ENCODE data around the gene CR1L. TPM values are rescaled to one million over a fixed set of nuclear protein-coding genes. Genes with fewer than 3 reads are reported as not detected.

CR1L gene
- total and polyA plus RNA-seq, 2 experiments from 2014 or later = 5.8 to 21.4 TPM

GRCh38 chr1:207713529-207713928 lies 68.6 kb downstream of the CR1L start:
- Mint-ChIP-seq H3K36me3 (ENCODE audit: low read depth) (peaks cover 16% of the 10 kb centered on the region), H3K4me1 (no peaks in the 10 kb centered on the region), H3K27ac (no peak overlapping the region), H3K4me3 (no peak overlapping the region), H3K27me3 (ENCODE audit: insufficient read depth, low read depth, poor library complexity) (peaks cover 3% of the 10 kb centered on the region), H3K9me3 (peaks cover 16% of the 10 kb centered on the region)
- no peak overlapping the region for H3K4me3 ChIP-seq
- no peaks in the 10 kb centered on the region for H4K20me1 ChIP-seq (replicated peaks; ENCODE audit: insufficient read depth)
- no peaks in the 10 kb centered on the region for H3K79me2 ChIP-seq (replicated peaks; ENCODE audit: insufficient read depth)
- no peaks in the 10 kb centered on the region for H3K9me2 ChIP-seq (ENCODE audit: insufficient read depth)
- no peak overlapping the region for H2AFZ ChIP-seq
- no peaks in the 10 kb centered on the region for H3K27me3 ChIP-seq (ENCODE audit: insufficient read depth)
- no peaks in the 10 kb centered on the region for H3K36me3 ChIP-seq (ENCODE audit: insufficient read depth)
- H3F3A ChIP-seq (replicated peaks; ENCODE audit: low read depth) = no peaks in the 10 kb centered on the region
- no peaks in the 10 kb centered on the region for H3K4me1 ChIP-seq (ENCODE audit: insufficient read depth)
- TF ChIP-seq STAT1 (IDR thresholded peaks at IDR 0.05; ENCODE audit: unreplicated experiment) (no peak), ZNF114 (CRISPR knock-in tag; IDR thresholded peaks at IDR 0.05) (no peak), EZH2 (IDR thresholded peaks at IDR 0.05; ENCODE audit: low read depth, unreplicated experiment) (no peak), CTCF (conservative IDR thresholded peaks at IDR 0.05; ENCODE audit: low read depth in 2 of 2) (peak; percentile 8 to 30; a peak in 2 of 4 replicates)
- no peak overlapping the region for H3K4me2 ChIP-seq
- no peak overlapping the region for H3K27ac ChIP-seq (ENCODE audit: low read depth)
- DNase-seq (ENCODE audit: low spot score) = peak; percentile 11
- no peak for ATAC-seq

DNA sequence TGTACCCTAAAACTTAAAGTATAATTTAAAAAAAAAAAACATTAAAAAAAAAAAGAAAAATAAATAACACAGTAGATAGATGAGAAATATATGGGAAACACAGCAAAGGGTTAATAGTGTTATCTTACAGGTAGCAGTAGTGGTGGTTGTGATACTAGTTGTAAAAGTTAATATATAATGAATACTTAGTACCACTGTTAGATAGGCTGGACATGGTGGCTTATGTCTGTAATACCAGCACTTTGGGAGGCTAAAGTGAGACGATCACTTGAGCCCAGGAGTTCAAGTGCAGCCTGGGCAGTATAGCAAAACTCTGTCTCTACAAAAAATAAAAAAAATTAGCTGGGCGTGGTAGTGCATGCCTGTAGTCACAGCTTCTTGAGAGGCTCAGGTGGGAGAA lies 74.3 kb downstream of the CR1L start:
- Histone ChIP-seq H3K9me2 (ENCODE audit: insufficient read depth) (no peaks in the 10 kb centered on the region; the same call in 1 of the 2 replicates), H3K27ac (ENCODE audit: low read depth) (no peak overlapping the region), H3K4me2 (no peak overlapping the region), H2AFZ (no peak overlapping the region), H3F3A (replicated peaks; ENCODE audit: low read depth) (no peaks in the 10 kb centered on the region), H3K79me2 (replicated peaks; ENCODE audit: insufficient read depth) (no peaks in the 10 kb centered on the region), H4K20me1 (replicated peaks; ENCODE audit: insufficient read depth) (no peaks in the 10 kb centered on the region), H3K4me3 (no peak overlapping the region), H3K36me3 (ENCODE audit: insufficient read depth) (no peaks in the 10 kb centered on the region; the same call in 1 of the 2 replicates), H3K27me3 (ENCODE audit: insufficient read depth) (no peaks in the 10 kb centered on the region), H3K4me1 (ENCODE audit: insufficient read depth) (no peaks in the 10 kb centered on the region)
- Mint-ChIP-seq H3K27me3 (ENCODE audit: insufficient read depth, low read depth, poor library complexity) (no peaks in the 10 kb centered on the region), H3K27ac (no peak overlapping the region), H3K36me3 (ENCODE audit: low read depth) (no peaks in the 10 kb centered on the region; the same call in 2 of the 3 replicates), H3K9me3 (peaks cover 7% of the 10 kb centered on the region), H3K4me1 (no peaks in the 10 kb centered on the region), H3K4me3 (no peak overlapping the region)
- no peak for DNase-seq (ENCODE audit: low spot score)
- ATAC-seq = no peak
- no peak for TF ChIP-seq NANOG (IDR thresholded peaks at IDR 0.05; ENCODE audit: borderline replicate concordance)
- no peak for TF ChIP-seq POLR2AphosphoS5 (IDR thresholded peaks at IDR 0.05; ENCODE audit: low read depth)
- TF ChIP-seq CTCF (conservative IDR thresholded peaks at IDR 0.05; ENCODE audit: low read depth in 2 of 2) = no peak
- no peak for TF ChIP-seq ZNF462 (CRISPR knock-in tag; IDR thresholded peaks at IDR 0.05)
- TF ChIP-seq, protein P1, sequence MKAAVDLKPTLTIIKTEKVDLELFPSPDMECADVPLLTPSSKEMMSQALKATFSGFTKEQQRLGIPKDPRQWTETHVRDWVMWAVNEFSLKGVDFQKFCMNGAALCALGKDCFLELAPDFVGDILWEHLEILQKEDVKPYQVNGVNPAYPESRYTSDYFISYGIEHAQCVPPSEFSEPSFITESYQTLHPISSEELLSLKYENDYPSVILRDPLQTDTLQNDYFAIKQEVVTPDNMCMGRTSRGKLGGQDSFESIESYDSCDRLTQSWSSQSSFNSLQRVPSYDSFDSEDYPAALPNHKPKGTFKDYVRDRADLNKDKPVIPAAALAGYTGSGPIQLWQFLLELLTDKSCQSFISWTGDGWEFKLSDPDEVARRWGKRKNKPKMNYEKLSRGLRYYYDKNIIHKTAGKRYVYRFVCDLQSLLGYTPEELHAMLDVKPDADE (IDR thresholded peaks at IDR 0.05) = no peak
- no peak for TF ChIP-seq STAT1 (IDR thresholded peaks at IDR 0.05; ENCODE audit: unreplicated experiment)
